HG03442 (cell line): ENCODE measurements around the gene CD209.

ENCODE experiments used
- ATAC-seq: cut with Tn5 transposase; IDR thresholded peaks from one replicate; pipeline ENCODE4 v1.9.1; 2021; ENCODE audit warnings: mild to moderate bottlenecking, moderate library complexity; ENCODE audit not compliant: unreplicated experiment

The CD209 gene

DNA sequence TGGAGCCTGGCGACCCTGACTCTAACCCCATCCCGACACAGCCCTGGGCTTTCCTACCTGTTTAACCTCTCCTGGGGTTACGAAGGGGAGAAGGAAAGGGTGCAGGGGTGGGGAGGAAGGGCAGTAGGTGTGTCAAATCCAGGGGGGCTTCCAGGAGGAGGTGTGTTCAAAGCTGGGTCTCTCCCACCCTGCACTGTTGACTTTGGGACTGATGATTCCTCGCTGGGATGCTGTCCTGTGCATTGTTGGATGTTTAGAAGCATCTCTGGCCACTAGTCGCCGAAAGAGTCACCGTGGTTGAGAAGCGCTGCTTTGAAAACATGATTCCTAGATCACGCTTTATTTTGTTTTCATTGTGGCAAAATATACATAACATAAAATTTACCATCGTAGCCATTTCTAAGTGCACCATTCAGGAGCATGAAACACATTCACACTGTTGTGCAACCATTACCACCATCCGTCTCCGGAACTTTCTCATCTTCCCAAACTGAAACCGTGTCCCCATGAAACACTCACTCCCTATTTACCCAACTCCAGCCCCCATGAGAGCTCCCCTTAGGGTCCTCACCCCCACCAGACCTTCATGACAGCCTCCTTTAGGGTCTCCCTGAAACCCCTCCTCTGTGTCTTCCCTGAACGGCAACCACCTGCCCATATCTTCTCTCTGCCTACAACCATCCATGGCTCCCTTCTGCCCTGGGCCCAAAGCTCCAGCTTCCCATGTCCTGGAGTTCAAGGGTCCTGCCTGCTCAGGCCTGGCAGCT, 41.0 kb downstream of the CD209 start:
- no peak for ATAC-seq

- no peak for ATAC-seq
Measured at GRCh38 chr19:7705387-7706187, 41.7 kb downstream of the CD209 start.

DNA sequence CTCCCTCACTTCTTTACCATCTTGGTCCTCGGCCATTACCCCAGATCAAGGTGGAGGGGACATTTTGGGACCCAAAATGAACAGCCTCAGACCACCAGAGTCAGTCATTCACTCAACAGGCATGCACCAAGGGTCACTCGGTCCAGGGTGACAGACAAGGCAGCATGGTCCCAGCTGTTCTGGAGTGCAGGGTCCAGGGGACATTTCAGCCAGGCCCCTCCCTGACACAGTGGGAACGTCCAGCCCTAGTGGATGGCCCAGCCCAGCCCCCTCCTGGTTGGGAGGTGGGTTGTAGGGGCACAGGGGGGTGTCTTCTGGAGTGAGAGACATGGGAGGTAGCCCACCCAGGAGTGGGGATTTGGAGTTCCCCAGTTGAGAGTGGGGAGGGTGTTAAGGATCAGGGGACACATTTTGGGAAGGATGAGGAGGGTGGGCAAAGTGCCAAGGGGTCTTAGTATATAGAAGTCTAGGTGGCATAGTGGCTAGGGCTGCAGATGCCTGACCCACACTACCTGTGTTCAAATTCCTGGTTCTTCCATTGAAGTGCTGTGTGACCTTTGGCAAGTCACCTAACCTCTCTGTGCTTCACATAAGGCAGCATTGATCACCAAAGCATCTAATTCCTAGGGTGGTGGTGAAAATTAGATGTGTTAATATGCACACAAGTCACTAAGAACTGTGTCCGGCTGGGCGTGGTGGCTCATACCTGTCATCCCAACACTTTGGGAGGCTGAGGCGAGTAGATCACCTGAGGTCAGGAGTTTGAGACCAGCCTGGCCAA, 42.9 kb downstream of the CD209 start:
- no peak for ATAC-seq

GRCh38 chr19:7703332-7703731, 44.0 kb downstream of the CD209 start:
- no peak for ATAC-seq

GRCh38 chr19:7701654-7702457, 45.5 kb downstream of the CD209 start, which contains the start of gene FCER2:
Gene FCER2, minus strand, starts transcription at chr19:7702131. Its CDS starts 2,371 bp downstream, at chr19:7699760.
- ATAC-seq = peak; percentile 44

- ATAC-seq = no peak
Measured at GRCh38 chr19:7701049-7701653, 46.2 kb downstream of the CD209 start.

GRCh38 chr19:7699417-7700401, 47.6 kb downstream of the CD209 start:
- ATAC-seq = no peak

- ATAC-seq = no peak
Measured at GRCh38 chr19:7699003-7699402, 48.3 kb downstream of the CD209 start.

DNA sequence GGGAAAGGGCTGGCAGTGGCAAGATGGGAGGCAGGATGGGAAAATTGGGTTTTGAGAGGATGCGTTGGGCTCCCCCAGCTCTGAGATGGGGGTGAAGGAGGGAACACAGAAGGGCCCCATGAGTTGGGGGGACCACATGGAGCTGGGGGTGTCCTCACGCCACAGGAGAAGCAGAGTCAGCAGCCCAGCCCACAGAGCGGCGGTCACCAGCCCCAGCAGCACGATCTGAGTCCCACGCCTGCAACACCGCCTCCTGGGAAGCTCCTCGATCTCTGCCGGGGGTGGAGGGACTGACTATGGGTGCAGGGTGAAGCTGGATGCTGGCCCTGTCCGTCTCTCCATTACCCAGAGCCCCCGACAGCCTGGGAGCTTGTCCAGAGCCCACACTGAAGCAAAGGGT, 48.8 kb downstream of the CD209 start:
- no peak for ATAC-seq

- ATAC-seq = no peak
Measured at GRCh38 chr19:7697721-7698287, 49.5 kb downstream of the CD209 start.

- no peak for ATAC-seq
Measured at GRCh38 chr19:7694499-7694898, 52.8 kb downstream of the CD209 start.

GRCh38 chr19:7692417-7693088, 54.8 kb downstream of the CD209 start:
- ATAC-seq = no peak

GRCh38 chr19:7691497-7691896, 55.8 kb downstream of the CD209 start:
- ATAC-seq = no peak

DNA sequence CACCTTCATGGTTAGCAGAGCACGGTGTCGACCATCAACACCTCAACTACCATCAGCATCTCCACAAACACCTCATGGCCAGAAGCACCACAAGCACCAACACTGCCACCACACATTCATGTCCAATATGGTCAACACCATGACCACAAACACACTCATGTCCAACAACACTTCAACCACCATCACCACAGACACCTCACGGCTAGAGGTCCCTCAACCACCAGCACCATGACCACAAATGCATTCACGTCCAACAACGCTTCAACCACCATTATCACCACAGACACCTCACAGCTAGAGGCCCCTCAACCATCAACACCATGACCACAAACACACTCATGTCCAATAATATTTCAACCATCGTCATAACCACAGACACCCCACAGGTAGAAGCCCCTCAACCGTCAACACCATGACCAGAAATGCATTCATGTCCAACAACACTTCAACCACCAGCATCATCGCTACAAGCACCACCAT, 56.5 kb downstream of the CD209 start:
- ATAC-seq = no peak
